Activated naive CD4-positive, alpha-beta T cell treated with anti-CD3 and anti-CD28 coated beads for 36 hours (primary cell): ENCODE data around the gene DEPDC5. TPM values are rescaled to one million over a fixed set of nuclear protein-coding genes. Genes with fewer than 3 reads are reported as not detected.
"Not testable (repeated sequence)": the region's sequence is repeated elsewhere in the genome, so short reads cannot be mapped to it uniquely, and the experiment has no call there.

Source experiments
- CTCF ChIA-PET: fragments of 350-600 bp; sonication (Branson Sonifier 250); formaldehyde crosslinking; loops from one replicate; lab custom pipeline; 2021; ENCODE audit warnings: antibody characterized with exemption; lab: Charles Lee
- DNase-seq: peaks from one replicate; pipeline ENCODE4 v3.0.0-alpha.2; 2020
- H3K27ac Mint-ChIP-seq: one replicate; pipeline ENCODE4 v1.8.0; 2021; ENCODE audit warnings: mild to moderate bottlenecking, mixed read lengths
- H3K27me3 Mint-ChIP-seq: one replicate; pipeline ENCODE4 v1.8.0; 2021; ENCODE audit warnings: low read depth, mixed read lengths
- H3K36me3 Mint-ChIP-seq: one replicate; pipeline ENCODE4 v1.8.0; 2021; ENCODE audit warnings: low read depth, mixed read lengths
- H3K4me1 Mint-ChIP-seq: one replicate; pipeline ENCODE4 v1.8.0; 2021; ENCODE audit warnings: low read depth, mixed read lengths
- H3K4me3 Mint-ChIP-seq: one replicate; pipeline ENCODE4 v1.8.0; 2021; ENCODE audit warnings: mild to moderate bottlenecking, moderate library complexity, mixed read lengths
- H3K9me3 Mint-ChIP-seq: one replicate; pipeline ENCODE4 v1.8.0; 2021; ENCODE audit warnings: mixed read lengths
- intact Hi-C: fragments of 100-400 bp; cut with micrococcal nuclease; formaldehyde crosslinking; loops from one replicate; pipeline ENCODE4 v1.15.1; 2023
- total RNA-seq, 2 experiments: library from RNA; stranded (reverse); gene quantifications; one replicate each; pipeline ENCODE4 v1.2.3, GENCODE V29; 2021

DEPDC5 gene
- total RNA-seq, 2 experiments from 2014 or later, result 23.6 TPM

- no peak overlapping the region for H3K27ac Mint-ChIP-seq
- peaks cover 40% of the 10 kb centered on the region for H3K4me1 Mint-ChIP-seq
- CTCF ChIA-PET, result no interaction called here
- no peaks in the 10 kb centered on the region for H3K9me3 Mint-ChIP-seq
- DNase-seq, result no peak
- intact Hi-C loops, result no loop called here
- no peaks in the 10 kb centered on the region for H3K27me3 Mint-ChIP-seq
- no peak overlapping the region for H3K4me3 Mint-ChIP-seq
- H3K36me3 Mint-ChIP-seq, result peaks cover 30% of the 10 kb centered on the region
Measured at GRCh38 chr22:31734512-31734911, 19.3 kb upstream of the DEPDC5 start.

- no peak overlapping the region for H3K4me3 Mint-ChIP-seq
- no peaks in the 10 kb centered on the region for H3K9me3 Mint-ChIP-seq
- CTCF ChIA-PET, result no interaction called here
- H3K36me3 Mint-ChIP-seq, result peaks cover 35% of the 10 kb centered on the region
- intact Hi-C loops, result no loop called here
- peaks cover 43% of the 10 kb centered on the region for H3K4me1 Mint-ChIP-seq
- no peaks in the 10 kb centered on the region for H3K27me3 Mint-ChIP-seq
- H3K27ac Mint-ChIP-seq, result no peak overlapping the region
- no peak for DNase-seq
Measured at GRCh38 chr22:31736458-31736857, 17.4 kb upstream of the DEPDC5 start.

GRCh38 chr22:31737932-31738331, 15.9 kb upstream of the DEPDC5 start:
- Mint-ChIP-seq H3K36me3 (peaks cover 36% of the 10 kb centered on the region), H3K27ac (peak overlapping the region; percentile 50), H3K4me3 (no peak overlapping the region), H3K9me3 (no peaks in the 10 kb centered on the region), H3K27me3 (no peaks in the 10 kb centered on the region), H3K4me1 (peaks cover 46% of the 10 kb centered on the region)
- intact Hi-C loops, result no loop called here
- CTCF ChIA-PET, result interaction anchor here (0.7 to 1.2 kb wide), 2 partner anchors 72 to 286 kb away, joined by 4 to 6 read pairs; no protein-coding TSS in a partner anchor
- no peak for DNase-seq

GRCh38 chr22:31738566-31738965, 15.3 kb upstream of the DEPDC5 start:
- H3K9me3 Mint-ChIP-seq, result no peaks in the 10 kb centered on the region
- peak overlapping the region; percentile 50 for H3K27ac Mint-ChIP-seq
- CTCF ChIA-PET, result no interaction called here
- no peak for DNase-seq
- H3K27me3 Mint-ChIP-seq, result no peaks in the 10 kb centered on the region
- H3K36me3 Mint-ChIP-seq, result peaks cover 33% of the 10 kb centered on the region
- intact Hi-C loops, result no loop called here
- no peak overlapping the region for H3K4me3 Mint-ChIP-seq
- peaks cover 43% of the 10 kb centered on the region for H3K4me1 Mint-ChIP-seq

- no peak overlapping the region for H3K27ac Mint-ChIP-seq
- intact Hi-C loops, result no loop called here
- peaks cover 25% of the 10 kb centered on the region for H3K36me3 Mint-ChIP-seq
- no peak overlapping the region for H3K4me3 Mint-ChIP-seq
- no peaks in the 10 kb centered on the region for H3K9me3 Mint-ChIP-seq
- no peaks in the 10 kb centered on the region for H3K27me3 Mint-ChIP-seq
- DNase-seq, result no peak
- CTCF ChIA-PET, result interaction anchor here (0.6 kb wide), 1 partner anchor 34 kb away, joined by 4 read pairs; no protein-coding TSS in a partner anchor
- H3K4me1 Mint-ChIP-seq, result peaks cover 36% of the 10 kb centered on the region
Measured at GRCh38 chr22:31739795-31740201, 14.0 kb upstream of the DEPDC5 start.

GRCh38 chr22:31740314-31740713, 13.5 kb upstream of the DEPDC5 start:
- H3K4me3 Mint-ChIP-seq, DNase-seq, H3K27me3 Mint-ChIP-seq, H3K9me3 Mint-ChIP-seq, H3K27ac Mint-ChIP-seq, intact Hi-C loops, CTCF ChIA-PET: not testable (repeated sequence)
- Mint-ChIP-seq H3K4me1 (peaks cover 36% of the 10 kb centered on the region), H3K36me3 (peaks cover 24% of the 10 kb centered on the region)

- Mint-ChIP-seq H3K36me3 (peaks cover 22% of the 10 kb centered on the region), H3K27me3 (no peaks in the 10 kb centered on the region), H3K9me3 (no peaks in the 10 kb centered on the region), H3K4me3 (no peak overlapping the region), H3K4me1 (peaks cover 41% of the 10 kb centered on the region), H3K27ac (no peak overlapping the region)
- intact Hi-C loops, result no loop called here
- CTCF ChIA-PET, result no interaction called here
- DNase-seq, result no peak
Measured at GRCh38 chr22:31742115-31742514, 11.7 kb upstream of the DEPDC5 start.

- Mint-ChIP-seq H3K27ac (peak overlapping the region; percentile 35), H3K4me3 (no peak overlapping the region), H3K27me3 (no peaks in the 10 kb centered on the region), H3K4me1 (peaks cover 44% of the 10 kb centered on the region), H3K9me3 (no peaks in the 10 kb centered on the region), H3K36me3 (peaks cover 22% of the 10 kb centered on the region)
- intact Hi-C loops, result no loop called here
- CTCF ChIA-PET, result no interaction called here
- no peak for DNase-seq
Measured at GRCh38 chr22:31742682-31743081, 11.1 kb upstream of the DEPDC5 start.

- H3K27me3 Mint-ChIP-seq, result no peaks in the 10 kb centered on the region
- CTCF ChIA-PET, result interaction anchor here (0.6 to 0.9 kb wide), 3 partner anchors 13 to 226 kb away, joined by 3 to 4 read pairs (median 3); no protein-coding TSS in a partner anchor
- H3K36me3 Mint-ChIP-seq, result peaks cover 20% of the 10 kb centered on the region
- intact Hi-C loops, result no loop called here
- H3K9me3 Mint-ChIP-seq, result no peaks in the 10 kb centered on the region
- H3K27ac Mint-ChIP-seq, result no peak overlapping the region
- no peak for DNase-seq
- no peak overlapping the region for H3K4me3 Mint-ChIP-seq
- H3K4me1 Mint-ChIP-seq, result peaks cover 45% of the 10 kb centered on the region
Measured at GRCh38 chr22:31743871-31744270, 9.9 kb upstream of the DEPDC5 start.

- H3K27ac Mint-ChIP-seq, result peak overlapping the region; percentile 50
- H3K4me1 Mint-ChIP-seq, result peaks cover 47% of the 10 kb centered on the region
- no peak for DNase-seq
- no peaks in the 10 kb centered on the region for H3K9me3 Mint-ChIP-seq
- CTCF ChIA-PET, result interaction anchor here (0.7 to 1.5 kb wide), 2 partner anchors 82 to 148 kb away, joined by 4 read pairs; no protein-coding TSS in a partner anchor
- H3K36me3 Mint-ChIP-seq, result peaks cover 20% of the 10 kb centered on the region
- no peak overlapping the region for H3K4me3 Mint-ChIP-seq
- no peaks in the 10 kb centered on the region for H3K27me3 Mint-ChIP-seq
- intact Hi-C loops, result no loop called here
Measured at GRCh38 chr22:31747441-31747840, 6.4 kb upstream of the DEPDC5 start.

- CTCF ChIA-PET, result interaction anchor here (1.5 kb wide), 1 partner anchor 83 kb away, joined by 4 read pairs; no protein-coding TSS in a partner anchor
- Mint-ChIP-seq H3K9me3 (no peaks in the 10 kb centered on the region), H3K27ac (no peak overlapping the region), H3K36me3 (peaks cover 18% of the 10 kb centered on the region), H3K4me3 (peak overlapping the region; percentile 87), H3K4me1 (peaks cover 52% of the 10 kb centered on the region), H3K27me3 (no peaks in the 10 kb centered on the region)
- no peak for DNase-seq
- intact Hi-C loops, result no loop called here
Measured at GRCh38 chr22:31748490-31748889, 5.3 kb upstream of the DEPDC5 start.

GRCh38 chr22:31749636-31750364, 4.0 kb upstream of the DEPDC5 start, which contains the start of gene PRR14L:
Gene PRR14L (minus strand): TSS chr22:31750132. CDS start chr22:31738860, 11,272 bp downstream.
- no peaks in the 10 kb centered on the region for H3K9me3 Mint-ChIP-seq
- CTCF ChIA-PET, result interaction anchor here (1.2 kb wide), 1 partner anchor 82 kb away, joined by 3 read pairs; no protein-coding TSS in a partner anchor
- peak within 1 kb of the TSS; percentile 87 for H3K4me3 Mint-ChIP-seq
- no peaks in the 10 kb centered on the region for H3K27me3 Mint-ChIP-seq
- H3K4me1 Mint-ChIP-seq, result peaks cover 55% of the 10 kb centered on the region
- H3K27ac Mint-ChIP-seq, result peak within 1 kb of the TSS; percentile 93
- intact Hi-C loops, result loop anchor here (1.0 to 5.0 kb wide), 6 partner anchors 81 to 457 kb away; partner anchors contain the start of genes DRG1, EIF4ENIF1, PATZ1 and PIK3IP1
- peaks cover 14% of the 10 kb centered on the region for H3K36me3 Mint-ChIP-seq
- DNase-seq, result peak; percentile 99
